HG02970 (cell line): ENCODE measurements around the gene RNF220.

Source experiments
- ATAC-seq: cut with Tn5 transposase; IDR thresholded peaks from one replicate; pipeline ENCODE4 v1.9.1; 2021; ENCODE audit warnings: mild to moderate bottlenecking, moderate library complexity, moderate number of reproducible peaks; ENCODE audit not compliant: unreplicated experiment, low FRiP score

The RNF220 gene

DNA sequence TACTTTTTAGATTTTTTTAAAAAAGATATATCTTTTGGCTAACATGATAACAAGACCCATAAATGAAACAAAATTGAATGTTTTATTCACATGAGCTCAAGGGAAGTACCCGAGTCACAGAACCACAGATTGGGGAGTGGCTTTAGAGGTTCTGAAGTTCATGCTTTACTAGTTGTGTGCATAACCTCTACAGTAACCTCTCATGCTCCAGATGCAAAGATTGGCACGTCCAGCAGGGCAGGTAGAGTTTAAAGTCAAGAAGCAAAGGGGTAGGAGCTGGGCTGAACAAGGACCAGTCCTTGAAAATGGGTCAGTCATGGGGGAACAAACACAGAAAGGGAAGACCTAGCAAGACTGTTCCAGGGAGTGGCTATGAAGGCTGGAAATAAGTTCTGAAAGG, 109.6 kb downstream of the RNF220 start:
- no peak for ATAC-seq

DNA sequence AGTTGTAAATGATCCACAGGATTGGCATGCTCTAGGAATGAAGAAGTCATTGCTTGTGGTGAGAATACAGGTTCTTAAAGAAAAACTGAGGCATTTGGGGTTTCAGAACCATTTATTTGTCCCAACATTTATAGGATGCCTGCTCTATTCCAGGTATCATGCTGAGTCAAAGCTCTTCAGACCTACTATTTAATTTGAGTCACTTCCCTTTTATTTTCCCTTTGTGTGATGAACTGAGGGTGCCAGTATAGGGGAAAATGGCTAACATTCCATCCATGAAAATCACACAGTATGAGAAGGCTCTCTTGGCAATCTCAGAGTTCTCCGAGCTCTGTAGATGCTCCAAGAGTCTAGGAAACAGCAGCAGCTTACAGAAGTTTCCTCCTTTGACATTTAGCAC, 110.4 kb downstream of the RNF220 start:
- no peak for ATAC-seq

DNA sequence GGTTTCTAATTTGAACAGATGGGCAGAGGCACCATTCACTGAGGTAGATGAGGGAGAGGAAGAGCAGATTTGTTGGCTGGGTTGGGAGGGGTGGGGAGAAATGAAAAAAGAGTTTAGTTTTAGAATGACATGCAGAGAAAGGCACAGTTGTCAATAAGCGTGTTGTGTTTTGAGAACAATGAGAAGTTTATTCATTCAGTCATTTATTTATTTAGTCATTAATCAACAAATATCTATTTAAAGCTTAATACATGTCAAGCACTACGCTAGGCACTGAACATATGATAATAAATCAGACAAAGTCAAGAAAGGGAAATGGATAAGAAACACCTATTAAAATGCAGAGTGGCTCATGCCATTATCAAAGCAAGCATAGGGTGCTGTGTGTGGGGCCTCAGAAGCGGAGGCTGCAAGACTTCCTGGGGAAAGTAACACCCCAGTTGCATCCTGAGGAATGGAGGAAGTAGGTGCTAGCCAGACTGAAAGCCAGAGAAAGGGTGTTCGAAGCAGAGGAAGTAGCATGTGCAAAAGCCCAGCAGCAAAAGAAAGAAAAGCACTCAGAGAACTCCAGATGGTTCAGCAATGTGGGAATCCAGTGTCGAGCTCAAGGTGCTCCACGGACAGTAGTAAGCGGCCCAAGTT, 114.1 kb downstream of the RNF220 start:
- ATAC-seq = no peak

DNA sequence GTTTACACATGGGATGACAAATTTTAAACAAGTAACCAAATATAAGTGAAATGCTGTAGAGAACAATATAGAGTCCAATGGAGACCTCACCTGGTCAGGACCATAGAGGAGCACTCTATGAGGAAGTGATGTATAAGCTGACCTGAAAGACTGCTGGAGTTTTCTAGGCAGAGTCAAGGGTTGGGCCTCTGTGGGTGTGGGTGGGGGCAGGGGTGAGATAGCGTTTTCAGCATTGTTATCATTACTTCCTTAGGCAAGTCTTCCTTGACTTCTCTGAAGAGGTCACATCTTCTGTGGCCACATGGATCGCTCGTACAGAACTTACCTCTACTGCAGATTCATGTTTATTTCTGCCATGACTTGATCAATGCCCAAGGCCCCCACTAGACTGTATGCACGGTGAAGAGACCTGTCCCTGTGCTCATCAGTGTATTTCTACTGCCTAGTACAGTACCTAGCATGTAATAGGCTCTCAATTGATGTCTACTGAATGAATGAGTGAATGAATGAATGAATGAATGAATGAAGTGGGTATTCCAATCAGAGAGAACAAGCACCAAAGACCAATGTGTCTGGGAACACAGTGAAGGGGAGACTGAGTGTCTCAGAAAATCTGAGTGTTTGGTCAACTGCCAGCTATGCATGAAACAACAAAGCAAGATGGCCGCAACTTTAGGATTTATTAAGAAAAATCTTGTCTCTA, 116.5 kb downstream of the RNF220 start:
- no peak for ATAC-seq

GRCh38 chr1:44523593-44524591, 118.8 kb downstream of the RNF220 start:
- ATAC-seq = no peak

DNA sequence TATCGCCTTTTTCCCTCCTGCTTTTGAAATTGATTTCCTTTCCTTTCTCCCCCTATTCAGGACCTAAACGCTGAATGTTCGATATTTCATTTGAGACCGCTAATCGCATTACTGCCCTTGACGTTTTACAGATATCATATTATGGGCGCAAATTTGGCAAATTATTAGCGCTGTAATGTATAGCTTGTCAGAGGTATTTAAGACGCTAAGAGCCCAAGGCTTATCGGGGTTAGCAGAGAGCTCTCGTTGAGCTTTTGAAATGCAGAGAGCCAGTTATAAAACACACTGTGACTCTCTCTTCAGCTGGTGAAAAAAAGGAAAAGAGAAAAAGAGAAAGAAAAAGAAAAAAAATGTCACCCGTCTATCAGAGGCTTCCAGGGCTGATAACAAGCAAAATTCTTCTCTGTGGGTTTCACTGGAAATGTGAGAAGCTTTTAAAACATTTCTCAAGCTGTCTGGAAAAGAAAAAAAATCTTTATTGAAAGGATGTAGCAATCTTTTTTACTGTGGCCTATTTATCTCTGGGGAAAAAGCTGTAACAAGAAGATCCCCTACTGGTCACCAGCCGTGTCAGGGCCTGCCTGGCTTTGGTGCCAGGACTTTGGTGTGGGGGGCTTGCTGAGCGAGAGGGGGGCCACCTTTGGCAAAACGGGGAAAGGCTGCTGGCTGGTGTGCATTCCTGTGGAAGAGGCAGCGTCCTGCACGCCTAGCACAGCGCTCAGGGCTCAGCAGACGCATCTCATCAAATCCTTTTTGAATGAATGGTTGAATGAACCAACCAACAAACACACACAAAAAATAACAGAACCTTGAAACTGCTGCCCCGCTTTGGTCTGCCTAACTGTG, 119.8 kb downstream of the RNF220 start:
- ATAC-seq = no peak

DNA sequence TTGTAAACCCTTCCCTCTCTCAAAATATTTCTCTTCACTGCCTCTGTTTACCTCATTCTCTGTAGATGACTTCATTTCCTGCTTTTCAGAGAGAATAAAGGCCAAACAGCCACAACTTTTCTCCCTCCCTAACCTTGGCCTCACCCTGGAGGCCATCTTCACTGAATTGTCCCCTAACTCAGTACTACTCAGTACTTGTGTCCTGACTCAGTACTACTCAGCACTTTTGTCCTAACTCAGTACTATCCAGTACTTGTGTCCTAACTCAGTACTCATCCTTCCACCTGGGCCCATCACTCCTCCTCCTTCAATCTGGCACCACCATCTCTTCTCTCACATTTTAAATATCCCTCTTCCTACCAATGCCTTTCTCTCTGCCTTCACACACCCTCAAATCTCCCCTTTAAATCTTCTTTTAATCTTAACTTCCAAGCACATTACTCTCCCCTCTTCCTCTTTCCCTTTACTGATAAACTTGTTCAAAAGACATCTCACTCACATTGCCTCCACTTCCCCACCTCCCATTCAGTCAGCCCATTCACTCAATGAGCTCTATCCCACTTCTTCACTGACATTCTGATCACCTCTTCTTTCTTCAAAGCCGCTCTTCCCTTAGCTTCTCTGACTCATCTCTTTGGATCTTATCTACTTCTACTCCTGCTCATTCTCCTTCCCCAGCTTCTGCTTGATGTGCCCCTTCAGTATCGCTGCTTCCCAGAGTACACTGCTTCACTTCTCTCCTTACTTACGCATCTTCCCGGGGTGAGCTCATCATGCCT, 121.4 kb downstream of the RNF220 start:
- ATAC-seq = no peak

DNA sequence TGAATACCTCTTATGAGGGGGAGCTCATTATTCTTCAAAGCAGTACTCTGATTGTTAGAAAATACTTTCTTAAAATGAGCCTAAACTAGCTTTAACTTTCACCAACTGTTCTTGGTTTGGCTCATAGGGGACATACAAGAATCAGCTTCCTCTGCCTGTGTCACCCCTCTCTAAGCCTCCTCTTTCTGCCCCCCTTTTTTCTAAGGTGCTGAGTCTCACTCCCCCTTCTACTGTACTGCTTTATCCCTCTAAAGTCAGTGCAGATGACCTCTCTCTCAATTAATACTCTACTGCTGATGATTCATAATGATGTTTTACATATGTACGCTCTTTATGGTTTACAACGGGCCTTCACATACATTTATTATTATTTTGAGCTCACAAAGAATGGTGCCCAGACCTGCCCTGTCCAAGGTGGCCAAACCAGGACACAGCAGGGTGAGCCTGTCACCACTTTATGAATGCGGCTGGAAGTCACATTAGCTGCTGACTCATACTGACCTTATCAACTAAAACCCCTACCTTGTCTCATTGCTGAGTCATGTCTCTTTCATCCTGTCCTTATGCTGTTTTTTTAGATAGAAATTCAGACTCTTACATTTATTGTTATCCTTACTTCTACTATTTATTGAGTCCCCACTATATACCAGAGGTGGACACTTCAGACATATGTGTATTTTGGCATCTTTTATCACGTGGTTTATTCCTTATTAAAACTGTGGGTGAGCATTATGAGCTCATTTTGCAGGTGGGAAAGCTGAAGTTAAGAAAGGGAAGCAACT, 126.9 kb downstream of the RNF220 start:
- no peak for ATAC-seq

GRCh38 chr1:44532567-44532944, 127.5 kb downstream of the RNF220 start:
- no peak for ATAC-seq

GRCh38 chr1:44534771-44535170, 129.7 kb downstream of the RNF220 start:
- ATAC-seq = no peak

- ATAC-seq = no peak
Measured at GRCh38 chr1:44536357-44537209, 131.5 kb downstream of the RNF220 start.

DNA sequence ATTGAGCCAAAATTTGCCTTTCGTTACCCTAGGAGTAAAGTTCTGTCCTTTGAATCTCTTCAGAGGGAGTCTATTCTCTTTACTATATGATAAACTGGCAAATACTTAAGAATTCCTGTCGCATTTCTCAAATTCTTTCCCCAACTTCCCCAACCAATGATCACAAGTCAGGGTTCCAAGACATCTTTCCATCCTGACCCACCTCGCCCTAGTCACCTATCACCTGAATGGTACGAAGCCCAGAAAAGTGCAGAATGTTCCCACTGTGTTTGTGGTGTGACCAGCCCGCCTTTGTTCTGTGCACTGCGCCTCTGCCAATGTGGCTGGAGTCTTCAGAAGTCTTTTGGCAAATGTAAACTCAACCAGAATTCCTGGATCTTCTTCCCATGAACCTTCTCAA, 132.5 kb downstream of the RNF220 start:
- no peak for ATAC-seq

DNA sequence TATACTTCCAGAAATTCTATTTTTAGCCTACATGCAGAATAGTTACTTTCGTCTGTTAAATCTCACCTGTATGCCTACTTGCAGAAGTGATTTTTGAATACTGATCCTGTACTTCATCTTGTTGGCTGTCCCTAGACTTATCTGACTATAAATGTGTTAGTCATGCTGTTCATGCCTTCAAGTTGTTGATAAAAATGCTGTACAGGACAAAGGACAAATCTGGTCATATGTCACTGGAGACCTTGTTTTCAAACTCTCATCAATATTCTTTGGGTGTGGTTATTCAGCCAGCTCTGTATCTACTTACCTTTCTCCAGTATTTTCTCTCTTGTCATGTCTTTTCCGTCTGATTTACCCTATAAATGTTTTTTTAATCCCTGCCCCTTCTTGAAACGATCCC, 132.9 kb downstream of the RNF220 start:
- ATAC-seq = no peak

DNA sequence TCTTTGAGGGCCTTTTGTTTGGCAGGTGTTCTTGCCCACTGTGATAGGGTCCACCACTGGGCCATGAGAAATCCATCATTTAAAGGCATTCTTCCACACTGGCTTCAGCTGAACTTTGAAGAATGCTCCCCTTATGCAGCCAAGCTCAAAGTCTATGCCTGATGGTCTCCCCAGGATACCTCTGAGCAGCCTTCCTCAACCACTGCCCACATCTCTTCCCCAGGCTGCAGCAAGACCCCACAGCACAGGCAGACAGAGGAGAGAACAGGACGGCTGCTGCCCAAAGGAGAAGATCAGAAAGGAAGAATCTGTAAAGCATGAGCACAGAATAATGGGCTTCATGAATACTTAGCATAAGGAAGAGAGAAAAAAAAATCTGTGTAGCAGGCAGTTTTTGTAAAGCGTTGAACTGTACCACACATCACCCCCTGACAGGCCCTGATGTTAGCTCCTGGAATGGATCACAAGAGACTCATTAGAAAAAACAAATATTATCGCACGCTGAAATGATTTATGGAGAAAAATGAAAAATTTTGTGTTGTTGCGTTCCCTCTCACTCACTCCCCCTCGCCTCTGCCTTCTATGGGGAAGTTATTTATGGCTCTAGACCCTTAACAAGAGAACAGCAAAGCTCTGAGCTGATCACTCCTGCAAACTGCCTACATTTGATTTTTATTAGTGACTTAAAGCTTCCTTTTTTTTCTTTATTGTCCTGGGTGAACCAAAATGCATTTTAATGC, 135.1 kb downstream of the RNF220 start:
- no peak for ATAC-seq

- no peak for ATAC-seq
Measured at GRCh38 chr1:44542420-44543063, 137.5 kb downstream of the RNF220 start.

DNA sequence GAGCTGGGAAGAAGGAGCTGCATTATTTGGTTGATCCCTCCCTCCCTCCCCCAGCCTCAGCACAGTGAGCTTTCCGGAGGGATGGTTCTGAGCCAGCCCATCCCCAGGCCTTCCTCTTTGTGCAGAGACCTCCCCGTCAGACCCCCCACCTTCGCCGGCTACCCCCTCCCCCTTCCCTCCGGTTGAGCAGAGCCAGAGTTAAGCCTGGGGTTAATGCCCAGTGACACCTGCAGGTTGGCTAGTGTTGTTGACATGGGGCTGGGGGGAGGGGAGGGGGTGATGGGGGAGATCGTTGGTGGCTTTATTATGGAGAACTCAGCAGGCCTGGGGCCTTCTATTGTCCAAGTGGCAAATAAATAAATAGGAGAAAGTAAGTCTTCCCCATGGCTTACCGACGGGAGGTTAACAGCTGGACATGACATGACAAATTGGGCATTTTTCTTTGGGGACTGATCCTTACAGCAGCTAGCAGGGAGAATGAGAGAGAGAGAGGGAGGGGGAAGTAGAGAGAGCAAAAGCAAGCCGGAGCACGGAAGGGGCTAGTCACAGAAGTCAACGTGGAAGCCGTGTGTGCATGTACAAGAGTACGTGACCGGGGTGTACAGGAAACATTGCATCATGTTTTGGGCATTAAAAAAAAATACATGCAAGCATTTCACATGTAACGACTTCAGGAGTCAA, 138.1 kb downstream of the RNF220 start:
- ATAC-seq = no peak
